DOHH2 (cell line): Measurements from ENCODE around the gene TSPAN8.

Experiments
- EZH2phosphoT487 ChIP-seq: fragments of 200-600 bp; sonication (generic); IDR thresholded peaks from 2 replicates; pipeline ENCODE4 v1.6.1; 2017; ENCODE audit warnings: borderline replicate concordance, mild to moderate bottlenecking, antibody characterized with exemption, low read length, moderate library complexity, mixed read lengths
- TF ChIP-seq, protein P1 (sequence below): fragments of 200-600 bp; sonication (generic); IDR thresholded peaks from one replicate; pipeline ENCODE4 v1.5.1; 2014; ENCODE audit warnings: antibody characterized with exemption, mild to moderate bottlenecking, low read depth, low read length; ENCODE audit not compliant: poor library complexity, severe bottlenecking

DNA sequence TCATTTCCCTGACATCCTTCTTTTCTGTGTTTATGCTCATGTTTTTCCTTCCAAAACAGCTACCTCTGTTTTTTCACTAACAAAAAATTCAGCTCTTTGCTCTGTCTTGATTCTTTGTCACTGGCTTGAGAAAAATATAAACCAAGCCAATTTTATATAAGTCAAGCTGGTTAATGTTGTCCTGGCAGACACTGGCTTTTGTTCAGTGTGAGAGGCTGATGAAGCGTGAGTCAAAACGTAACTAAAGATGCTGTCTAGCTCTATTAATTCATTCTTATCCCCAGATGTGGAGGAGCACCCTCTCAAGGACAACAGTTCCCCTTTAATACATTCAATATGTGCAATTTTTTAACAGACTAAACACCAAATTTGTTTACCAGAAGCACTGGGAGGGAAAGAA, 15.8 kb downstream of the TSPAN8 start:
- TF ChIP-seq, protein P1, sequence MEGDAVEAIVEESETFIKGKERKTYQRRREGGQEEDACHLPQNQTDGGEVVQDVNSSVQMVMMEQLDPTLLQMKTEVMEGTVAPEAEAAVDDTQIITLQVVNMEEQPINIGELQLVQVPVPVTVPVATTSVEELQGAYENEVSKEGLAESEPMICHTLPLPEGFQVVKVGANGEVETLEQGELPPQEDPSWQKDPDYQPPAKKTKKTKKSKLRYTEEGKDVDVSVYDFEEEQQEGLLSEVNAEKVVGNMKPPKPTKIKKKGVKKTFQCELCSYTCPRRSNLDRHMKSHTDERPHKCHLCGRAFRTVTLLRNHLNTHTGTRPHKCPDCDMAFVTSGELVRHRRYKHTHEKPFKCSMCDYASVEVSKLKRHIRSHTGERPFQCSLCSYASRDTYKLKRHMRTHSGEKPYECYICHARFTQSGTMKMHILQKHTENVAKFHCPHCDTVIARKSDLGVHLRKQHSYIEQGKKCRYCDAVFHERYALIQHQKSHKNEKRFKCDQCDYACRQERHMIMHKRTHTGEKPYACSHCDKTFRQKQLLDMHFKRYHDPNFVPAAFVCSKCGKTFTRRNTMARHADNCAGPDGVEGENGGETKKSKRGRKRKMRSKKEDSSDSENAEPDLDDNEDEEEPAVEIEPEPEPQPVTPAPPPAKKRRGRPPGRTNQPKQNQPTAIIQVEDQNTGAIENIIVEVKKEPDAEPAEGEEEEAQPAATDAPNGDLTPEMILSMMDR = no peak
- TF ChIP-seq EZH2phosphoT487 = no peak
